Frontal cortex (tissue), 4 donors: ENCODE data around the gene TBX4. TPM values are rescaled to one million over a fixed set of nuclear protein-coding genes. Genes with fewer than 3 reads are reported as not detected.

Experiments used
- DNase-seq, 2 donors: peaks; one replicate each; pipeline ENCODE4 v3.0.0; 2012; ENCODE audit warnings: low spot score in 2 of 2
- FAIRE-seq: peaks from 2 replicates; lab custom pipeline; 2012; peaks lifted over from hg19 to GRCh38; lab: Jason Lieb, UNC
- total RNA-seq: library from RNA; depleted of rRNA; stranded (reverse); fragments of >200 nt; gene quantifications from one replicate; pipeline ENCODE4 v1.2.3, GENCODE V29; 2014
- donor health status: control.
- donor health status: control.
- donor health status: control.

Gene TBX4
- total RNA-seq, 1 donor from 2014 or later: not detected

GRCh38 chr17:61460796-61461585 lies 8.8 kb downstream of the TBX4 start:
- FAIRE-seq (no peak), DNase-seq (no peak)

DNA sequence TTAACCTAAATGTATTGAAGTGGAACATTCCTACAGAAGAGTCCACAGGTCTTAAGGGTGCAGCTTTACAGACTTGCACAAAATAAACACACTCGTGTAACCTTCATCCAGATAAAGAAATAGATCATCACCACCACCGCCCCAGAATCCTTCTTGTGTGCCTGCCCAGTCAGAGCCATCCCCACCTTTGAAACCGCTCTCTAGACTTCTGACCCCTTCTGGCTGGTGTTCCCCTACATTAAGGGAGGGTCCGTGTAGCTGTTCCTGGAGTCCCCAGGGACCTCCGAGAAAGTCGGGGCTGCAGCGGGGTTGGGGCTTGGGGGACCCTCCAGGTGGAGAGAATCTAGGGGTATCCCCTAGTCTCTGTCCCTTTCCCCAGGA lies 9.4 kb downstream of the TBX4 start:
- FAIRE-seq (no peak), DNase-seq (no peak)

- FAIRE-seq (no peak), DNase-seq (no peak)
These were observed 9.9 kb downstream of the TBX4 start for GRCh38 chr17:61461967-61462718.

- FAIRE-seq (no peak), DNase-seq (no peak)
These were observed 10.6 kb downstream of the TBX4 start for GRCh38 chr17:61462719-61463315.

DNA sequence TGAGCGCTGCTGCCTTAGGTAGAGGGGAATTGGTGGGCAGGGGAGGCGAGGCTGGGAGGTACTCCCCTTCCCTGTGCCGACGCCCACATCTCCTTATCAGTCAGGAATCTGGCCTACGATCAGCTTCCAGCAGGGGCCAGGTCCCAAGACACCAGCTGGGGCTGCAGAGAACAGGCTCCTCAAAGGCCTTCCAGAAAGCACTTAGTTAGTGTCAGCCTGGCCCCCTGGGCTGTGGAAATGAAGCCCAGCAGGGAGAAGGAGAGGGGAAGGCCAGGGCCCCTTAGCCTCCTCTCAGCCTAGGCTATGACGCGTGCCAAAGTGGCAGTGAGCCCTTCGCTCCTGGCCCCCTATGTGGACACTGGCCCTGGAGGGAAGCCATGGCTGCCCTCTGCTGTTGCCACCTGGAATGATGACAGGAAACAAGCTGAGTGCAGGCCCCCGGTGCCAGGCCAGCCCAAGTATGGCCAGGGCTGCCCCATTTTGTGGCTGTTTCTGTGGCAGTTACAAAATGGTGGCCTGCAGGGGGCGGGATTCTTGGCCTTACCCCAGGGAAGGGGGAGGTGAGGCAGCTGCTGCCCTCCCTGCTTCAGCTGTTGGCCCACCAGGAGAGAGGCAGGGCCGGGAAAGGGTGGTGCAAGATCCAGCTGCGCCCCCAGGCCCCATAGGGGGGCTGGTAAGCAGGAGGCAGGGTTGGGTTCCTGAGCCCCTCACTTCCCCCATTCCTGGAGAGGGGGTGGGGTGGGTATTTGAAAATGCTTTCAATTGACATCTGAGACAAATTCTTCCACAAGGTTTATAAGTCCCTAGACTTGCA lies 11.3 kb downstream of the TBX4 start:
- FAIRE-seq: no peak
- no peak for DNase-seq

DNA sequence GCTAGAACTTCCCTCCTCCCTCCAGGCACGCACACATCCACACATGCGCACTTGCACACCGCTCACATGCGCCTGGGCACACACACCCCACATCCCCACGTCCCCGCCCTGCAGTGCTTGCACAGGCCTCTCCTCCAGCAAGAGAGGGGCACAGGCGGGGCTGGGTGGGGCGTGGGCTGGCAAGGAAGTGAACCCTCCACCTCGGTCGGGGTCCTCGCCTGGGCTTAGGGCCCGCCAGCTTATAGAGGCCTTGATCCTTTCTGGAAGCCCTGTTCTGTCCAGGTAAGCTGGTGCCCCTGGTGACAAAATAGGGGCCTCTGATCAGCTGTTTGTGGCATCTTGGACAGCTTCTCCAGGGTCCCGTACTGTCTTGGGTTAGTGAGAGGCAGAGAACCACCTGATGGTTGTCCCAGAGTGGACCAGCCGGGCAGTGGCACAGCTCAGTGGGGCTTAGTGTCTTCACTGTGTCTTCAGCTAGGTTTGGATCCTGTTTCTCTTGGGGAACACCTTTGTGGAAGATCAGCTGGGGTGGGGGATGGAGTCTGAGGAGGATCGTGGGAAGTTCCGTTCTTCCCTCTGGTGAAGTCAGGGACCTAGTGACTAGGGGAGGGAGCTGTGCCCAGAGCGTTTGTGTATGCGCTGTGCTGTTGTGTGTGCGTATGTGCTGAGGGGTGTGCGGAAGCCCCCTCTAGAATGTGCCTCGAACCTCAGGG lies 12.1 kb downstream of the TBX4 start:
- DNase-seq (no peak), FAIRE-seq (no peak)

DNA sequence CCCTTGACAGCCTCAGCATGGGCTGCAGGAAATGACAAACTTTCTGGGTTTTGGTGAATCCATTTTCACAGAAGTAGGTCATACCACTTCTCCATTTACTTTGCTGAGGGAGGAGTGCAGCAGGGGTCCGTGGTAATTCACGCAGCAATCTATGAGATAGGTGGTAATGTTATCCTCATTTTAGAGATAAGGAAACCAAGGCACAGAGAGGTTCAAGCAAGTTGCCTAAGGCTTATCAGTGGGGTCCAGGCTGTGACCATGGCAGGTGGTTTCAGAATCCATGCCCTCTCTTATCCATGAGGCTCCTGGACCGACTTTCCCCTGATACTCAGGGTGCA lies 12.6 kb downstream of the TBX4 start:
- no peak for DNase-seq
- FAIRE-seq: no peak

GRCh38 chr17:61465550-61466237 lies 13.5 kb downstream of the TBX4 start:
- DNase-seq (no peak), FAIRE-seq (no peak)

GRCh38 chr17:61466246-61466645 lies 14.0 kb downstream of the TBX4 start:
- DNase-seq (no peak), FAIRE-seq (no peak)

- FAIRE-seq (no peak), DNase-seq (no peak)
These were observed 15.4 kb downstream of the TBX4 start for GRCh38 chr17:61467416-61468262.

DNA sequence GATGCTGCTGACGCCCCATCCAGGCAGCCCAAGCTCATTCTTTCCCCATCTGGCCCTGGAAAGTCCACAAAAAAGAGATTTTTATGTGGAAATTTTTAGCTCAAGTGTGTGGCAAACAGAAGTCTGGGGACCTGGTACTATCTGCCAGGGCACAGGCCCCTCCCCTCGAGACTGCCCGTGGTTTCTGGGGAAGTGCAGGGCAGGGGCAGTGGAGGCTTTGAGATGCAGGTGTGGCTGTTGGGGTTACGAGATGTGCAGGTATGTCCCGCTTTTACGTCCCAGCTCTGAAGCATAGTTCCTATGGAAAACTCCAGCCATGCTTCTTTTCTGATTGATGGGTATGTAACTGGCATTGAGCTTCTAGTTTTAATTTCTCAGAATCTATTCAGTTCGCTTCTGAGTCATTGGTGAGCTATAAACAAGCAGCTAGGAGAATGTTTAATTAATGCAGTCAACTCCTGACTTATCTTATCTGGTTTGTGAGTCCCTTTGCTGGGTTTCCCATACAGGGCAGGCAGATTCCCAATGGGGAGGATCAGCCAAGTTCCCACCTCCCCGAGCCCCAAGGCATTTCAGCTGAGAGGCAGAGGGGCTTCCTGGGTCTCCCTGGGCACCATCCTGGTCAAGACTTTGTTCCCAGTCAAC lies 16.2 kb downstream of the TBX4 start:
- no peak for DNase-seq

DNA sequence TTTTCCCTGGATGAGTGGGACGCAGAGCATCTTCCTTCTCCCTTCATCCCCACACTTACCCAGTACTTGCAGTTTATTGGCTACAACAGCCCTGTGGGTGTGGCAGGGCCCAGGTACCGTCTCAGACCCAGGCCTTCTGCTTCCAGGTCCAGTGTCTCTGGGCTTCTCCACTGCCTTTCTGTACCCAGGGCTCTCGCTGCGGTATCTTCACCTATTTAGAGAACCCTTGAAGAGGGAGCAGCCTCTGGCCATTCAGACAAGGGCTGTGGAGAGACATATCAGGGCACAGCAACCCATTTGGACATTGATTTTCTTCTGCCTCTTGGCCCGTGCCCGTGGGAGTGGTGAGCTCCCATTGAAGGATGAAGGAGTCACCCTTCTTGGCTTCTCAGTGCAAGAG lies 17.3 kb downstream of the TBX4 start:
- no peak for FAIRE-seq
- DNase-seq: no peak

More for the DNA sequence above, 16.2 kb downstream of the TBX4 start:
- FAIRE-seq: no peak

GRCh38 chr17:61469949-61470348 lies 17.7 kb downstream of the TBX4 start:
- FAIRE-seq (no peak), DNase-seq (no peak)

- FAIRE-seq (no peak), DNase-seq (no peak)
These were observed 18.4 kb downstream of the TBX4 start for GRCh38 chr17:61470530-61471136.

GRCh38 chr17:61474235-61474927 lies 22.2 kb downstream of the TBX4 start:
- DNase-seq (no peak), FAIRE-seq (no peak)

GRCh38 chr17:61474934-61475333 lies 22.7 kb downstream of the TBX4 start:
- FAIRE-seq (no peak), DNase-seq (no peak)

DNA sequence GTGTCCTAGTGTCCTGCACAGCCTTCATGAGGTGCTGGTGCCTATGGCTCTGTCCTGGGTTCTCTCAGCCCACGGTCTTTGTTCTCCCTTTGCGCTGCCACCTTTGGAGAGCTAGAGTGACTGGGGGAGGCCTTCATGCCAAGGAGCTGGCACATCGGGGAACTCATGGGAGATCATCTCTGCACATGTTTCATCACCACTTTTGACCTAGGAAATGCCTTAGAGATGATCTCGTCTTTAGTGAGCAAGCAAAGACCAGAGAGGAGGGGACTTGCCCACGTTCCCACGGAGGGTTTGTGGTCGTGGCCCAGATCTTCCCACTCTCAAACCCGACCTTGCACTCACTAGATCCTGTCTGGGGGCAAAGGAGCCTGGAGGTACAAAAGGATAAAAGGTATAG lies 23.5 kb downstream of the TBX4 start:
- no peak for FAIRE-seq
- DNase-seq: no peak
